Activated naive CD4-positive, alpha-beta T cell (primary cell): Measurements from ENCODE around the gene IL26.
"Not testable (repeated sequence)": the region's sequence is repeated elsewhere in the genome, so short reads cannot be mapped to it uniquely, and the experiment has no call there.

ENCODE experiments used
- DNase-seq, 4 experiments: peaks; one replicate each; lab custom pipeline; 2025; lab: John Stamatoyannopoulos, UW

IL26 gene

DNA sequence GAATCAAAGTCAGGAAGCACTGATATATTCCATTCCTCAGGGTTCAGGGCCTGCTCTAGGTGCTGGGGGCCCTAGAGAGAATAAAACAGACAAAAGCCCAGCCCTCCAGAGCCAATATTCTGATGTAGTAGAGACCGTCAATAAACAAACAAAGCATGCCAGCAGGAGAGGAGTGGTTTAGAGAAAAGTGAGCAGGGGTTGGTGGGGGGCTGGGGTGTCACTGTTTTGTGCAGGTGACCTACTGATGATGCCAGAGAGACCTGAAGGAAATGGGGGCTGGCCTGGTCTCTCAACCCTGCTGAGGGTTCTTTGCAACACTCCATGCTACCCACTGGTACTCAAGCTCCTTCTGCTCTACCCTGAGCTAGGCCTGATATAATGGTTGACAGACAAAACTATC is 26.5 kb downstream of the IL26 start:
- DNase-seq, result no peak

DNA sequence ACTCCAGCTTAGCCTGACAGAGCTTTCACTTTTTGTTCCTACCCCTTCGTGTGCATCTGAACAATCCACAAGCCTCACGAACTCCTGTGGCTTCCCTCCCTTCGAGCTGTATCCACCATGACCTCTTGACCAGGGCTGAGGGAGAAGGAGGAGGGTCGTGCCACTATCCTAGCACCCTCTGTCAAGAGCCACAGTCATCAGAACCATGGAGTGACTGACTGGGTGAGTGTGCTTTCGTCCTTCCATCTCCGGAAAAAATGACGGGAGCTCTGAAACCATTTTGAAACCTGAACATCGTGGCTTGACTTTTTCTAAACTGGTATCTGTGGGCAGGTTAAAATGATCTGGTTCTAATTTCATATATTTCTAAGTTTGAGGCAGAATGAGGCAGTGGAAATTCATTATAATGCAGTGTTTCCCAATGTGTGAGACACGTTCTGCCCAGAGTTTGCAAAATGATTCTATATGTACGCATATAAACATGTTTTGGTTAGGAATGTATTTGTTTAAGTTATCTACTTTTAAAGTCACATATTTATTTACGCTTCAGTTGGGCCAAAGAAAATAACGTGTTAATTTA is 27.0 kb downstream of the IL26 start:
- DNase-seq, result no peak

DNA sequence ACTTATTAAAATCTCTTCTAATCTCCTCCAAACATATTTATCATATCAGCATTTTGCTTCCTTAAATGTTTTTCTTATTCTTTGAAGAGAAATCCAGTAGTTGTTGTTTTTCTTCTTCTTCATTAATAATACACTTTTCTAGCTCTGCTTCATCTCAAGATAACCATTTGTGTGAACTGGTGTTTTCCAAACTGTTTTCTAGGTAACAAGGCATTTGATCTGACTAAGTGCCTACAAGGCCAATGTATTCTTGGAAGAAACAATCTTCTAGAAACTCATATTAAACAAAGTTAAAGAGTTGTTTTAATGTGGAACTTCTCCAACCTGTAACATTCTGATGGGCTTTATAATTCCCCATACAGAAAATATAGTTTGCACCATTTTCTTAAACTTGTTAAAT is 35.3 kb downstream of the IL26 start:
- no peak for DNase-seq

DNA sequence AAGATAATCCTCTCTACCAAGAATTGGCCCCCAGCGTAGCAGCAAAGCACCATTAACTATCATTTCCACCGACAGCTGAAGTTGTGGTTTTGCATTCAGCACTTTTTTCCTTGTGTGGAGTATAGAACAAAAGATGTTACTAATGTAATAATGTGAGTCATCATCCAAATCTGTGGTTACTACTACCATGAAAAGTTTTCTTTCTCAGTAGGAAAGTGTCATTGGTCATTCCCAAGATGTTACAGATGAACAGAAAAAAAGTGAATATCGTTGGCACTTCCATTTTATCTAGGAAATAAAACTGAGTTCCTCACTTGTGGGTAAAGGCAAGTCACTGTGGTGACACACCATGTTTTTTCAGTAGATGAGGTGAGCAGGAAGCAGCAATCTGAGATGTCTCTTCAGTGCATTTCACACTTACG is 35.8 kb downstream of the IL26 start:
- DNase-seq, result no peak

DNA sequence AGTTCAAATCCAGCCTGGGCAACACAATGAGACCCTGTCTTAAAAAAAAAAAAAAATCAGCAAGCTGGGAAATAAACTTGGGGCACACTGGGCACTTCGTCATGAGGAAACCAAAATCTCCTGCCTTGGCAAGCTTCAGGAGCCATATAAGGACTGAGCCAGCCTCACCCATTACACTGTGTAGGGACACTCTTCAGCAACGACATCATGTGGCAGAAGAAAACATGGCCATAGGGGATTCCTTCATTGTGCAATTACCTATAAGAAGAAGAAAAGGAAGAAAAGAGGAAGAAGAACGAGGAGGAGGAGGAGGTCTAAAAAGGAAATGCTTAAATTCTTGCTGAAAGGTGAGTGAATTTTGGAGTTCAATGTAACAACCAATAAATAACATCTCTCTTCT is 40.0 kb downstream of the IL26 start:
- no peak for DNase-seq

DNA sequence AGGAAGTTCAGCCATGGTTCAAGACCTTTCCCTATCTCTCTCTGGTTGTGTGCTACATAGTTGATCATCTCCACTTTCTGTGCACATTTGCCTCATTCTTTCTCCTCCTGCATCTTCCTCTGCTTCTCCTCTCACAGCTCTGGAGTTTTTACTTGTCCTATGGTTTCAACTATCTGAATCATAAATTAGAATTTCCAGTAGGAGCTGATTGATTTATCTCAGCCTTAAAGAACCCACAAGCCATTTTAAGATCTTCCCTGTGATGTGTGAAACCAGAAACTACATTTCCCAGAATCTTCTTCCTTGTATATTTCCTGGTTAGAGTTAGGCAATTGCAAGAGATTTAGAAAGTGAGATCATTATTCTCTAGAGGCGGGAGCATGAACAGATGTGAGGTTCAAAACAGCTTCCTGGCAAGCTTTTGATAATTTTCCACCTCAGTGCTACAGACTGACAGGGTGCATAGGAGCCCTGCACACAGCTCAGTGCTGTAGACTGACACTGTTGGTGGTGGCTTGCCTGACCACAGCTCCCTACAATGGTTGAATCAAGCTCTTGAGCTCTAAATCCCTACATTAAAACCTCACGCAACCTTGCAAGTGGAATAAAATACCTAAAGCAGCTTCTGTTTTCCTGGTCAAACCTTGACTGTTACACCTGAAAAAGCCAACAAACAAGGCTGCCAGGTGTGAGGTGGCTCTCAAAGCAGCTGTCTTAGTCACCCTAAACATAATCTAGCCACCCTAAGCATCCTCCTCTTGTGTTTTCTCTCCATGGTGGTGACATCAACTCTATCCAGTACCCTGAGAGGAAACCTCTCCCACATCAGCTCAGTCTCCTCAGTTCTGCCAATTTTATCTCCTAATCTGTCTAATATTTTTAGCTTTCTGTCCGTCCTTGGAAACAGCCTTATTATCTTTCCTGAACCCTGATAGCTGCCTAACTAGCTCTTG is 44.5 kb downstream of the IL26 start:
- DNase-seq, result peak in 1 of 4 experiments; percentile 22

DNA sequence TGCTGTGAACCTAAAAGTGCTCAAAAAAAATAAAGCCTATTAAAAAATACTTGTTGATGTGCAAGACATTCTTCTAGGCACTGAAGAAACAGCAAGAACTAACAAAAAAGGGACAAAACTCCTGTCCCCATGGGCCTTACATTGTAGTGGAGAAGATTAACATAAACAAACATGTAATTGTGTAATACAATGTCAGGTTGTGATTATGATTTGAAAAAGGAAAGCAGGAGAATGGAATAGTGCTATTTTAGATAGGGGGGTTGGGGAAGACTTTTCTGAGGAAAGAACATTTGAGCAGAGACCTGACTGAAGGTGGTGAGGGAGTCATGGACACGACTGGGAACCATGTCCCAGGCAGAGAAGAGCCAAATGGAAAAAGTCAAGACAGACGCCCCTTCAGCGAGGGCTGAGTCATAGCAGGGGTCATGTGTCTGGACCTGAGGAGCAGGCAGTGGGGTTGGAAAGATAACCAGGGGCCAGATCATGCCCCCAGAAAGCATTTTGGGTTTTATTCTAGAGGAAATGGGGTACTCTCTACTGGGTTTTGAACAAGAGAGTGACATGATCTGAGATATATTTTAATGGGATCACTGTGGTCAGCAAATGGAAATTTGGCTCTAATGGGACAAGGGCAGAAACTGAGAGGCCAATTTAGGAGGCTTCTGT is 46.7 kb downstream of the IL26 start:
- no peak for DNase-seq

DNA sequence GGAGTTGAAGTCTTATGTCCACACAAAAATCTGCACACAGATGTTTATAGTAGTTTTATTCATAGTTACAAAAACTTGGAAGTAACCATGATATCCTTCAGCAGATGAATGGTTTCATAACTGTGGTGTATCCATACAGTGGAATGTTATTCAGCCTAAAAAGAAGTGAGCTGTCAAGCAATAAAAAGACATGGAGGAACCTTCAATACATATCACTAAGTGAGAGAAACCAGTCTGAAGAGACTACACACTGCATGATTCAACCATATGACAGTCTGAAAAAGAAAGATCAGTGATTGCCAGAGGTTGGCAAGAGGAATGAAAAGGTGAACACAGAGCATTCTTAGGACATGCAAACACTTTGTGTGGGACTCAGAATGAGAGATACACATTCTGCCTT is 47.4 kb downstream of the IL26 start:
- DNase-seq, result no peak

DNA sequence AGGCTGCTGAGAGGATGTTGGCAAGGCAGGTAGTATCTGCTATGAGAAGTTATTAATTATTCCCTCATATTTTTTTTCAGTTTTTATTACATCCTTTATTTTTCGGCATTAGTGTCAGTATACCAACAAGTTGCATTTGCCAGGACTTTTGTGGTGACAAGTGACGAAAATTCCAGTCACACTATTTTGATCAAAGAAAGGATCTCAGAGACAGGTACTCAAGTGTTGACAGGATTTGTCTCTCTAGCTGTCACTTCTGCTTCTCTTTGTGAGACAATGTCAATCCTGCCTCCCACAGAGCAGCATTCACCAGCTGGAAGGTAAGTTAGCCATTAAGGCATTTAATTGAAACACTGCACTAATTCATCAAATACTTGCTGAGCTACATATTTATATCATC is 48.0 kb downstream of the IL26 start:
- DNase-seq, result no peak

DNA sequence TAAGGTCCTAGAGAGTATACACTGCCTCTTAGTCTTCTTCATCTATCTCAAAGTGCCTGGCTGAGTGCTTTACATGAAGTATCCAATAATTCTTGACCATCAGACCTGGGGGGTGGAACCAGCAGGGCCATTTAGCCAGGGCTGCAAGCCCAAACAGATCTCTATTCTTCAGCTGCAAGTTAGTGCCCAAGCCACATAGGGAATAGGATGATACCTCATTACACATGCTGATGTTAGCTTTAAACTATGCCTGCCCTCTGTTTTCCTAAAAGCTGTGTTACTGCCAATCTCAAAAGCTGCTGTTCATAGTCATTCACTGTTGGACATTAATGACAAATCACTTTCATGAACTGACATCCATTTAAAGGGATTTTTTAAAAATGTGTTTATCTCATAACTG is 49.4 kb downstream of the IL26 start:
- DNase-seq, result no peak

DNA sequence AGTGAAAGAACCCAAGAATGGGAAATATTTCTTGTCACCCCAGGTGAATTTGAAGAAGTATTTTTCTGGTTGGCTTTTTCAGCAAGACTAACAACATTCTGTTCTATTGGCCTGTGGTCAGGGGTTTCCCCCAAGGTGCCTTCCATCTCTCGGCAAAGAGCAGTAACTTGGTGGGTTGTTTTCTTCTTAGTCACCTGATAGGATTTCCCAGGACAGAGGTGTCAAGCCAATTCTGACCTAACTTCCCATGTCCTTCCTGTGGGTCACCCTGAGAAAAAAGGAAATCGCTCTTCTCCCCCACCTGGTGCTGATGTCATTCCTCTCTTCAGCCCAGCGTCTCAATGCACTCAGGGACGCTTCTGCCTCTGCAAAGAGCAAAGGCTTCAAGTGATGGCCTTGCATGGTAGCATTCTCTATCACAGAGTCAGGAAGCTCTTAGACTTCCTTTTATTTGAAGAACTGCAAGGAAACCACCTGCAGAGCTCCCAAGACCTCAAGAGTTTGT is 50.0 kb downstream of the IL26 start:
- DNase-seq, result peak in 3 of 4 experiments; percentile 6 to 42 (median 34)

DNA sequence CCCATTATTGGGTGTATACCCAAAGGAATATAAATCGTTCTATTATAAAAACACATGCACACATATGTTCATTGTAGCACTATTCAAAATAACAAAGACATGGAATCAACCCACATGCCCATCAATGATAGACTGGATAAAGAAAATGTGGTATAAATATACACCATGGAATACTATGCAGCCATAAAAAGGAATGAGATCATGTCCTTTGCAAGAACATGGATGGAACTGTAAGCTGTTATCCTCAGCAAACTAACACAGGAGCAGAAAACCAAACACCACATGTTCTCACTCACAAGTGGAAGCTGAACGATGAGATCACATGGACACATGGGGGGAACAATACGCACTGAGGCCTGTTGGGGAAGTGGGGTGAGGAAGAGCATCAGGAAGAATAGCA is 50.8 kb downstream of the IL26 start:
- not testable (repeated sequence) for DNase-seq

DNA sequence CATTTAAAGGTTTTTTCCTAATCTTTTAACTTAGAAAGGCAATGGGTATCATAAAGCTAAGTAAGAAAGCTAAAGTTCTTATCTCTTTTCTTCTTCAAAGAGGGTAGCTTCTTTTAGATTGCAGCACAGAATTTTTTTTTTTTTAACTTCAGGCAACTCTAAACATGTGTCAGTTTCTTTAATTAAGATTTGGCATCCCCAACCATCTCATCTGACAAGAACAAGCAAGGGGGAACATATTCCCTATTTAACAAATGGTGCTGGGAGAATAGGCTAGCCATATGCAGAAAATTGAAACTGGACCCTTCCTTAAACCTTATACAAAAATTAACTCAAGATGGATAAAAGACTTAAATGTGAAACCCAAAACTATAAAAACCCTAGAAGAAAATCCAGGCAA is 51.8 kb downstream of the IL26 start:
- no peak for DNase-seq

DNA sequence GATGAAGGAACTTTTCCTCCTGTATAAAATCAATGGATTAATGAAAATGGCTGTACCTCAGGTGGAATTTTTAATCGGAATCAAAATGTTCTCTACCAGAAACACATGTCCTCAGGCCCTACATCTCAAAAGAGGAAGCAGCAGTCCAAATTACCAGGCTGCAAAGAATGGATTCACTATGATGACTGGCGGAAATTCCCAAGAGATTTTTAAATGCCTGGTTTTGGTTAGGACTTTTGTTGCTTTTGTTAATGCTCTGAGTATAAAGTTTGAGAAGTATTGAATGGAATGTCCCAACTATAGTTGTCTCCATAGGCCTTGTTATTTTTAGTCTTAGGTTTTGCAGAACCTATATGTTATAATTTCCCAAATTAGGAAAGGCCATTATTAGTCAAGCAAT is 54.9 kb downstream of the IL26 start:
- DNase-seq, result no peak

DNA sequence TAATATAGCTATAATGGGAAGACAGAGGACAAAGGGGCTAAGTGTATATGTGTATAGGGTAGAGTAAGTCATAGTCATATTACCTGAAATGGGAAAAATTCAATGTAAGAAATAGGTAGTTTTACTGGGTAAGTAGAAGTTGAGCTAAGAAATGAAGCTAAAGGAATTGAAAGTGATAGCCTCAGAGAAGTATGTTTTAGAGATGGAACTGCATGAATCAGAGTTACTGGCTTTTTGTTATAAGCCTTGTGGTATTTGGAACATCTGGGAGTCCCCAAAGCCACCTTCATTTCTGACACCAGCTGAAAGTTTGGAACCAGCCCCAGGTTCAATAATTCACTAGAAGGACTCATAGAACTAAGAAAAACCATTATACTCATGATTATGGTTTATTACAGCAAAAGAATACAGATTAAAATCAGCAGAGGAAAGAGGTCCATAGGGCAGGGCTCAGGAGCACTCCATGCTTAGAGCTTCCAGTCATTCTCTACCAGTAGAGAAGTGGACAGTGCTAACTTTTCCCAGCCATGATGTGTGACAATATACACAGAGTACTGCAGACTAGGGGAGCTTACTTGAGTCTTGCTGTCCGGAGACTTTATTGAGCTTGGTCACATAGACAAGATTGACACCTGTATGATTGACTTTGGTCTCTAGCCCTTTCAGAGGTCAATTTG is 56.3 kb downstream of the IL26 start:
- DNase-seq, result no peak

DNA sequence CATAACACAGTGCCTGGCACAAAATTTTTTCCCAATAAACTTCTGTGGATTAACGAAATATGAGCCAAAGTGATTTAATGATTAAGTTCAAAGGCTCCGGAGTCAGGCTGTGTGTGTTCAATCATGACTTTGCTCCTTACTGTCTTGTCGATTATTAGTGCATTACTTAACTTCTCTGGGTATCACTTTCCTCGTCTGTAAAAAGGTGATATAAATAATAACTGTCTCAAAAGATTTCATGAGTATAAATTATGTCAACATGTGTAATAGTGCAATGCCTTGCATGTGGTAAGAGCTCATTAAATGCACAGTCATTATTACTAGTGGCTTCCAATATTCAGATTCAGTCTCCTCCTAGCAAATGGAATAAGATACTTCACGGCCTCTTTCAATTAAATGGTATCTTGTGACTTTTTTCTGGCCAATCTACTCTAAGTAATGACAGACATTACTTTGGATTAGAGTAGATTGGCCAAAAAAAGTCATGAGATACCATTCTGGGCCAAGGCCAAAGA is 59.2 kb downstream of the IL26 start:
- no peak for DNase-seq

DNA sequence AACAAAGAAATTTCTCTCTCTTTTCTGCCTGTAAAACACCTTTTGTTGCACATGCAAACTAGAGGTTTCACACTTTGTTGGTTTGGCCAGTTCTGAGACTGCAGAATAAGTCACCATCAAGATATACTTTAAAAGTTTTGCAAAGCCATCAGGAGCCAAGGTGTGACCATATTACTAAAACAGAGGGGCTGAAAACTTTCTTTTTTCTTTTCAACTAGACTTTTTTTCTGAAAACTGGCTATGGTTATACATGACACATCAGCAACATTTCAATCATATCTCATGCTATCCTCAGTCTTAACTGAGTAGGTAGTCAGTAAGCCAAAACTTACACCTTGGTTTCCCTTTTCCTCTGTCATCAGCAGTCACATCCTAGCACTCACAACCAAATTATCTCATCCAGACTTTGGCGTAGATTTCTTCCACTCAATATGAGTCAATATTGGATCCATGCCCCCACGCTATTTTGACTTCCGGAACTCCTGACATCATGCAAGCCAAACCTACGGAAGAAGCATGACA is 62.0 kb downstream of the IL26 start:
- no peak for DNase-seq

DNA sequence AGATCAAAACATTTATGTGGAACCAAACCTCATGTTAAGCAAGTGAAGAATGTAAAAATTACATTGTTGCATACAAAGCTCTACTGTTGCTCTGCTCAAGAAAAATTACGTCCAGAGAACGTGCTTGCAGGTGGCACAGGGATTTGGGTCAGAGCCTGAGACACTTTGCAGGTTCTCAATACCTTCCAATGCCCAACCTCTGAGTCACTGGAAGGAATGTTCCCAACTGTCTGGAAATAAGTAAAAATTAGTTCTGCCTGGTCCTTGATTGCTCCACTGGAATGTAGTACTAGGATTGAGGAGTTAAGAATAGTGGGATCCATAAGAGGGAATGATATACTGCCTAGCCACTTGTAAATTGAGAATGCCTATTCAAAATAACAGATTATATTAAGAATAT is 63.2 kb downstream of the IL26 start:
- no peak for DNase-seq

DNA sequence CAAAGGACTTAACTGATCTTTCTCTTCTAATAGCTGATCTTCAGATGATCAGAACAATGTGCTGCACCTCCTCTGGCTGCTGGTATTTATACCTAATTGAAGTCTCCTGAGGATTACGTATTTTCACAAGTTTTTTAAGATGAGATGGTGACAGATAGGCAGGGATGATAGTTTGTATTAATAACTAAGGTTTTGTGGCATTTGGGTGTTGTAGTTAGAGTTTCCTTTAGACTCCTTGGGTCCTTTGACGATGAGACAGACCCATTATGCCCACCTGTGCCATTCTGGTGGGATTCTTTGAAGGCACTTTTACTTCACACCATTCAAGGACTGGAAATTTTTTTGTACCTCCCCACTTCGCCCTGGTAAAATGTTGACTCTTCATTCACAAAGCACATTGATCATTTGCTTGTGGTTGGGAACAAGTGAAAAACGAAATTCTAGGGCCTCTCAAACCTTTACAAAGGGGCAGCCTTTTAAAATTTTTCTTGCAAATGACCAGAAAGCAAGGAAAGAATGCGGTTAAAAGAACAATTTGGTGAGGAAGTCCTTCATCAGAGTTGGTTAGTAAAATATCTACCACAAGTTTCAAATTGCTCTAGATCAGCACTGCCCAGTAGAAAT is 65.8 kb downstream of the IL26 start, which contains the start of gene IFNG:
Gene IFNG, minus strand, starts transcription at position 60 of the 624 bp plus-strand sequence. CDS start 125 bp downstream, outside the sequence.
- no peak for DNase-seq

DNA sequence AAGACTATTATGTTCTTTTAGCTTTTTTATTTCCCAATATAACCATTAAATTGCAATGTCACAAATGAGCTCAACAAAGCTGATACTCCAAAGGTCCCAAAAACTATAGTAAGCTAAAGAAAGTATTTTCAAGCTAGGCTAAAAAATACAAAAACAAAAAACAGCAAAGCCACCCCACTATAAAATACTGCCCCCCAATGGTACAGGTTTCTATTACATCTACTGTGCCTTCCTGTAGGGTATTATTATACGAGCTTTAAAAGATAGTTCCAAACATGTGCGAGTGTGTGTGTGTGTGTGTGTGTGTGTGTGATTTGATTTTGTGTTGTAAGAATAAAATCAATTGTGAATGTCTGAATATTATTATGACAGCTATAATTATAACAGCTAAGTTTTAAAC is 67.2 kb downstream of the IL26 start:
- DNase-seq, result no peak

DNA sequence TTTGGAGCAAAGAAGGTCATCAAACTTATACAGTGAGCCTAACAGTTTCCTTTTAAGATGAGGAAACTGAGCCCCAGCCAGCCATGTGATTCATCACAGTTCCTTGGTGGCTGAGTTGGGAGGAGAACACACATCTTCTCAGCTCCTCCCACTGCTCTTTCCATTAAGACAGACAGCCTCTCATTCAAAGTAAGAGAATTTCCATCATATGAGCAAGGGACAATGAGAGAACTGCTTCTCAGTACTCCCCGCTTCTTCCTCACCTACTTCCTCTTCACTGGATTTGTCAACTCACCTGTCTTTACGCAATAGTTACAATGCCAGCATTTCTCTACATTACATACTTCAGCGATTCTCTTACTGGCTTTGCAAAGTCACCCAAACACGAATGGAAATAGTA is 68.2 kb downstream of the IL26 start:
- DNase-seq, result no peak
